HFF-Myc (cell line): ENCODE results near the gene PRSS21.

Source experiments
- DNase-seq: peaks from one replicate; pipeline ENCODE4 v3.0.0-alpha.2; 2011; ENCODE audit warnings: low read depth; ENCODE audit errors: extremely low read depth
- H3K4me3 ChIP-seq: replicated peaks from 2 replicates; pipeline ENCODE4 v1.5.1; 2011; ENCODE audit warnings: low read depth, mild to moderate bottlenecking, control low read depth, low read length
- CTCF ChIP-seq: IDR thresholded peaks from 2 replicates; pipeline ENCODE4 v1.5.1; 2012; ENCODE audit warnings: mild to moderate bottlenecking, low read depth, low read length, control low read depth; ENCODE audit errors: missing control alignments

PRSS21 gene

GRCh38 chr16:2814551-2815298 is 2.3 kb upstream of the PRSS21 start:
- TF ChIP-seq CTCF: no peak
- no peak for DNase-seq
- no peak overlapping the region for H3K4me3 ChIP-seq

GRCh38 chr16:2815299-2815771 is 1.7 kb upstream of the PRSS21 start:
- no peak for TF ChIP-seq CTCF
- DNase-seq: no peak

GRCh38 chr16:2817340-2818271 is 569 bp downstream of the PRSS21 start:
- no peak overlapping the region for H3K4me3 ChIP-seq
- DNase-seq: no peak
- no peak for TF ChIP-seq CTCF

More at GRCh38 chr16:2815299-2815771, 1.7 kb upstream of the PRSS21 start:
- H3K4me3 ChIP-seq: no peak overlapping the region

GRCh38 chr16:2818272-2818876 is 1.3 kb downstream of the PRSS21 start:
- H3K4me3 ChIP-seq: no peak overlapping the region
- no peak for TF ChIP-seq CTCF
- DNase-seq: no peak

GRCh38 chr16:2819179-2819938 is 2.3 kb downstream of the PRSS21 start:
- DNase-seq: no peak
- H3K4me3 ChIP-seq: no peak overlapping the region
- TF ChIP-seq CTCF: no peak
